CD4-positive, alpha-beta T cell treated with Interleukin-10 for 1 hour (primary cell): Measurements from ENCODE around the gene NR2F1.

Experiments used
- DNase-seq: peaks from one replicate; pipeline ENCODE4 v3.0.0-alpha.2; 2020

NR2F1 gene

DNA sequence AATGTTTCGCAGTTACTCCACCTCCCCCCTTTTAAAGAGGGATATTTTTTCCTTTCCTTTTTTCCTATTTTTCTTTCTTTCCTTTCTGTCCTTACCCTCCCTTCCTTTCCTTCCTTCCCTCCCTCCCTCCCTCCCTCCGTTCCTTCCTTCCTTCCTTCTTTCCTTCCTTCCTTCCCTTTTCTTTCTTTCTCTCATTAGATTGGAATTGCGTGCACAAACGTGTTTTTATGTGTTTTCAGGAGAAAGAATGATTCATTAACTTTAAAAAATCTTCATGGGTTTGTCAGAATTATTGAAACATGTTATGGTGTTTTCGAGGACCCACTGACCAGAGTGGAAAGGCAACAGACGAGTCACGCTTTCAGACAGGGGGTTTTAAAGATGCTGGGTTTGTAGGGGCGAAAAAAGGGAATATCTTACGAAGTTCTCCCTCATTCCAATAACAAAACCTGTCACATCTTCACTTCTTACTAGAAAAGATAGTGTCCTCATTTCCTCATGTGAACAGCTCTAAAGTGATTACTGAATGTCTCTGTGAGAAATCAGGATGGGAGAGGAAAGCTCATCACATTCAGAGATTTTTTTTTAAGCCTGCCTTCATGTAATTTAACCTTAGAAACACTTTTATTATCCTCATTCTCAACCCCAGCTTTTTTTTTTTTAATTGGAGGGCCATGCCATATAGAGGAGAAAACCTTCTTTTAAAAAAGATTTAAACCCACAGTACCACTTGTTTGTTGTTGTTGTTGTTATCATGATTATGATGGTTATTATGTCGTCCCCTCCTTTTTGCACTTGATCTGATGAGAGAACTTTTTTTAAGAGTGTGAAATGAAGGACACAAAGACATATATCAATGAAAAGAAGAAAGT lies 21.9 kb downstream of the NR2F1 start:
- DNase-seq = no peak

DNA sequence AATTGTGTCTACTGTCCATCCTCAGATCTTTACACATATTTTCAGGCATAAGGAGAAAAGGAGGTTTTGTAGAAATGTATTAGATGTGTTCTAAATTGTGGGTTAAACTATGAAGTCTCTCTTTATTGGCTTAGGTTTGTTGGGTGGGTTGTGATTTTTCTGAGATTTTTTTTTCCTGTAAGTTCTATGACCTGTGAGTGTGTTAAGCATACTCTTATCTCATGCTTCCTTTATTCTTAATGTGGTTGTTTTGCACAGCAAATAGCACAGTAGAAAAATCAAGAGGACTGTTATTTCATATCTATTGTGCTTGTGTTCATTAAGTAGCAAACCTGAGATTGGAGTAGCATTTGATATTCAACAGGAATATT lies 23.3 kb downstream of the NR2F1 start:
- no peak for DNase-seq

GRCh38 chr5:93607367-93608258 lies 24.6 kb downstream of the NR2F1 start:
- peak; percentile 59 for DNase-seq

DNA sequence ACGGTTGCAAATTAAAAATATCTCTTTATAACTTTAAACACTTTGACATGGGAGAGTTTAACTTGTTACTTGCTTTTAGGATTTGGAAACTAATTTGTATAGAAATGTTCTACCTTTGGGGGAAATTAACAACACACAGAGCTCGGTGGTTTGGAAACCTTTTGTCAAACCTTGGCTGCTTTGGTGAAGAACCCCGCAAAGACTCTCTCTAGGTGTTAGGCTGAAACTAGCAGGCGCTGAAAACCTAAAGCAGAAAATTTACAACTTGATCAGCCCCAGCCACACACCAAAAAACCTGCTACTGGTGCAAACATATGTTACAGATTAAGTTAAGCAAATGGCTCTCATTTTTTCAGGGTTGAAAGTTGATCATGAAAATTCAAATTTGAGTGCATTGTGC lies 25.8 kb downstream of the NR2F1 start:
- no peak for DNase-seq

GRCh38 chr5:93609762-93610161 lies 26.7 kb downstream of the NR2F1 start:
- DNase-seq = no peak

DNA sequence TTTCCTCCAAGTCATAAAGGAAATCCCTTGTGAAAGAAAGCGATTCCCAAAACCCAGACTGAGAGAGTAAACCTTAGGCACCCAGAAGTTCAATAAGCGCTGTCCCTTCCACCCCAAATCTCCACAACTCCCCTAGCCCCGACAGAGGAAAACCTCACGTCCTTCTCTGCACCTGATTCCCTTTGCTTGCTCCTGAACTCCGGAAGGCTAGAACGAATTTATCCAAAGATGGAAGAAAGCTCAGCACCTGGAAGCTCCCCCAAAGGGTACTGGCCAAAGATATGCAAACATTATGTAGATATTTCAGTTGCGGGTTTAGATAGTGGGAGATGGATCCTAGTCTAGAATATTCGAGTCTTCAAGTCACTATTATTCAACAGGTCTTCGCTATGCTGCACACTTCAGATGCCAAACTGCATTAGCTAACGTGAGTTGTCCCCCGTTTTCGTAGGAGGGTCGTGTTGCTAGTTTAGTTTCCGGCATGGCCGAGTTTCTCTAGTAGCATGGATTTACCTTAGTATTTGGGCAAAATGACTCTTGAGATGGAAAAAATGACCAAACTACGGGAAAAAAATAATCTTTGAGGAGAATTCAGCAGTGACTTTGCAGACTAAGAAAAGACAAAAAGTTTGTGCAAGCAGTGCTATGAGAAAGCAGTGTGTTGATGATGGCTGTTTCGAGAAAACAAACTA lies 27.7 kb downstream of the NR2F1 start:
- no peak for DNase-seq

DNA sequence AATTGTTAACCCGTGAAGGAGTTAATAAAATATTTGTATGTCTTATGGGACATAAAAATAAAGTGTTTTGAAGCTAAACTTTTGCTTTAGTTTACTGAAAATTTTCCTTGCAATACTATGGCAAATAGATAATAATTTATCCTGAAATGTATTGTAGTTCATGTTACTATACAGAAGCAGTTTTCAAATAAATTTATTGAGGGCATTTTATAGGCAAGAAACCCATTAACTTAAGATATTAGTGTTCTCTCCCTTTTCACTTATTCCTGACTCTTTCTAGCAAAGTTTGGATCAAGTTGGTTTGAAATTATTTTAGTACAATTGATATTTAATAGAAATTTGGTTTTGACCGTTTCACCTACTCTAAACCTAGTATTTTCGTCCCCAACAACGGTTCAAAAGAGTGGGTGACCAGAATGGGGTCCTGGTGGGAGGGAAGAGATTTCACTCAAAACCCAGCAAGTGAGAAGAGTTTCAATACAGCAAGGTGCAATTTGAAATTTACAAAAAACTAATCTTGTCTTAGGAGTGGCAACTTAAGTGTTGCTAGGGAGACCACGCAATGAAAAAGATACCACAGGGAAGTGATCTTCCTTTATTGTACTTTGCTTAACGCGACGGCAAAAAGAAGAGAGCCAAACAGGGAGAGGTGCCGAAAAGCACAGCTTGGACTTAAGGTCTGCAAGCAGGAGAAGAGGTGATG lies 28.4 kb downstream of the NR2F1 start:
- no peak for DNase-seq

DNA sequence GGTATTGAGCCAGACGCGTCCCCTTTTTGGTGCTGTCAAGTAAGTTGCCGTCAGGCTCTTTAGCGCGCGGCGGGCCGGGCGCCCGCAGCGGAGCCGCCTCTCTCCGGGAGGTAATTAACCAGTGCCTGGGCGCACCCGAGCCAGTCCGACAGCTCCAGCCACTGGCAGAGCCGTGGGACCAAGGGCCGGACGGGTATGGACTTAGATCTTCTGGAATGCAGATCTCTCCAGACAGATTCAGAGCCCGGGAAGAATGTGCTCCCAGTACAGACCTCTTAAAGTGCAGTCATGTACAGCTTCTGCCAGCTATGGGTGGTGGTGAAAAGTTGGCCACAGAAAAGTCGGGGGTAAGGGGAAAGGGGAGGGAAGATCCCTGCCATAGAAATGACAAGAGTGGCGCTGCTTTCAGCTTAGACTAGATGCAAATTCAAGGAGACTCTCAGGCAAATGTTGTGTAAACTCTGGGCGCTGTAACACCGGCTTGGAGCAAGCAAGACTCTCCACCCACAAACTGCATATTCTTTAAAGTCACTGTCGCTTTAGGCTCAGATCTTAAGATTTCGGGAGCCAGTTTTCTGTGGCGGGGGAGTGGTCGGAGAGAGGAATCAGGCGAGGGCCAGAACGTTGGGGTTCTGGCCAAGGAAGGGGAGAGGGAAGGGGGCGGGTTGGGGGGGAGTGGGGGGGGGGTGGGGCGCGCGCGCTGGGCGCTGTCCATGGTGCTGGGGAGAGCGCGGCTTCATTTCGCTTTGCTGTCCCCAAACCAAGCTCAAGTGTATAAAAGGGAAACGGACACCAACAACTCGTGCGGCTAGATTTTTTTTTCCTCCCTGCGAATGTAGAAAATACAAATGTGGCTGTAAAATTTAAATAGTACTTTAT lies 29.2 kb downstream of the NR2F1 start:
- no peak for DNase-seq

DNA sequence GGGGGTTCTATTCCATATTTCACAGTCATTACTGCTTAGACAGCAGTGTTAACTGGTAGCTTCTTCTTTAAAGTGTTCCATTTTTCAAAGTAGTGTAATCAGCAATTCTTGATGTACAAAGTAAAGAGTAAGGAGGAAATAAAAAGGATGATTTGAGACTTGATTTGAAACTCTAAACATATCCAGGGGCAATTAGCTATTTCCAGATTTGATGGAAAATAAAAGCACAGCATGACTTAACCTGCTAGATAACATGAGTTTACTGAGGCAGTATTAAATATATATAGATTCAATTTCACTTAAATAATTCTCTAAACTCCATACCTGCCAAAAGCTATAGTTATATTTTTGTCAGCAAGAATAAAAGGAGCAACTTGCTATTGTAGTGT lies 29.8 kb downstream of the NR2F1 start:
- DNase-seq = no peak

GRCh38 chr5:93616538-93617174 lies 33.6 kb downstream of the NR2F1 start:
- no peak for DNase-seq

DNA sequence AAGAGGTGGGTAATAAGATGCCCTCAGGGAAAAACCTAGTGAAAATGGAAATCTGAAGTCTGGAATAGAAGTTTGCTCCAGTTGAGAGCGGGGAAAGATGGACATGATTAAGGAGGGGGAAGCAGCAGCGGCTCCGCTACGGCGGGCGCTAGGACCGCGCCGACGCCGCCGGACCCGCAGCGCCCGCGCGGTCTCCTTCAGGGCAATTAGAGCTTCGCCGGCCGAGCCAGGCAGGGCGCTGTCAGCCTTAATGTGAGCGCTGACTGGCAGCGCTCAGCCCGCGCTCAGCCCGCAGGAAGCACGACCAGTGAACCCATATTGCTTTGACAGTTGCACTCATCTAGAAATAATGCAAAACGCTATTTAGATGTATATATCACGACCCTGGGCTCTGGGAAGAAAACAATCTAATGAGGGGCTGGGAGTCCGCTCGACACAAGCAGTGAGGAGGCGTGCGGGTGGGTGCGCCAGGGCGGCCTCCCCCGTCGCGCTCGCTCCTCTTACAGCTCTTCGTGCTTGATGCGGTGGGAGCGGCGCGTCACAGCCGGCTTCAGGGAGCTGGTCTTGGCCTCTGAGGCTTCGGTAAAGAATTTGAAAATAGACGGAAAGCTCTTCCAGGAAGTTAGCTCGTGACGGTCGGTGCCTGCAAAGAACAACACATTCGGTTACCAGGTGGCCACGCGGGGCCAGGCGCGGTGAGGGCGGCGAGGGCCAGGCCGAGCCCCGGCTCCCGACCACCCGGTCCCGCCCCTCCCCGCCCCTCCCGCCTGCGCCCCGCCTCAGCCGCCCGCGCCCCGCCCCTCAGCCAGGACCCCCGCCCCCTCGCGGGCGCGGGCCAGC lies 37.7 kb downstream of the NR2F1 start:
- peak; percentile 58 for DNase-seq

DNA sequence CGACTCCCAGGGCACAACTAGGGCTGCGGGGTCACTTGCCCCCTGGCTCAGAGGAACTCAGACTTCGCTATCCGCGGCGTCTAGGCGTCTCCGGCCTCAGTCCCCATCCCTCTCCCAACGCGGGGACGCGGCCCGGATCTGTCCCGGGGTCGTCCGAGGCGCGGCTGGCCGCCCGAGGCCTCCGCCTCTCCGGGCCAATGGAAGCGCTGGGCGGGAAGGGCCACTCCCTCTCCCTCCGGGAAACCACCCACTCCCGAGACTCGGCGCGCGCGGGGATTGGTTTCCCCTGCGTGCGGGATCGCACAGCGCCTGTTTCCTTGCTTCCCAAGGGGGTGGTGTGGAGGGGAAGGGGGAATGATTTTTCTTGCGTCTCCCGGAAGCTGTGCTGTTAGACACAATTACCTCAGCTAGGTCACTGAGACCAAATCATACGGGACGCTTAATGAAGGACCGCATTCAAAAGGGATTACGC lies 38.3 kb downstream of the NR2F1 start:
- DNase-seq = peak; percentile 28

DNA sequence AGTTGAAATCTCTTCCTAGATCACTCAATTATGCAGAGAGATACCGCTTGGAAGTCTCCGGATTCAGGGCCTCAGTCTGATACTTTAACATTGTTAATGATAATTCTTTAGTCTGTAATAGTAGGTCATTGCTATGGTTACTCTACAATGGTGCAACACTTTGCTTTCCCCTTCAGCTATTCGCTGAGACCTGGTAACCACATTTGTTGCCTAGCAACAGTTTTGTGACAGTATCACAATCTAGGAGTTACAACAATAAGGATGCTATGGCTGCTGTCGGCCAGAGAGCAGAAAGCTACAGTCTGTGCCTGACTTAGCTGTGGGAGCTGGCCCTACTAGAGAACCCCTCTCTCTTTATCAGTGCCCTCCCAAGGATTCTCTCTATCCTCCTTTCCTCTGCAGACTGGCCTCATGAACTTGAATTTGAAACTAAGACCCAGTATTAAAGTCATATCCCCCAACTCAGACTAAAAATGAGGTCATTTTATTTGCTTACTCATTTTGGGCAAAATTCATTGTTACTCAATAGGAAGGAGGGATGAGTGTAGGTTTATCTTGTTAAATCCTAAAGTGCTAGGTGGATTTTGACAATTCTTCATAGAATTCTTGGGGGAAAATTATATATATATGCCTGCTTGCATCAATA lies 39.3 kb downstream of the NR2F1 start:
- DNase-seq = peak; percentile 80

- no peak for DNase-seq
These were observed 40.1 kb downstream of the NR2F1 start for GRCh38 chr5:93623153-93623552.

DNA sequence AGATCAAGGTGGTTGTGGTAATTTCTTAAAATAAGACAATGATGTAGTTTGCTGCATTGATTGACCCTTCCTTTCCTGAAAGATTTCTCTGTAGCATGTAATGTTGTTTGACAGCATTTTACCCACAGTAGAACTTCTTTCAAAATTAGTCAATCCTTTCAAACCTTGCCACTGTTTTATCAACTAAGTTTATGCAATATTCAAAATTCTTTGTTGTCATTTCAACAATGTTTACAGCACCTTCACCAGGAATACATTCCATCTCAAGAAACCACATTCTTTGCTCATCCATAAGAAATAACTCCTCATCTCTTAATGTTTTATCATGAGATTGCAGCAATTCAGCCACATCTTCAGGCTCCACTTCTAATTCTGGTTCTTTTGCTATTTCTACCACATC lies 43.8 kb downstream of the NR2F1 start:
- no peak for DNase-seq

- no peak for DNase-seq
These were observed 49.3 kb downstream of the NR2F1 start for GRCh38 chr5:93632327-93632726.

GRCh38 chr5:93635991-93636390 lies 53.0 kb downstream of the NR2F1 start:
- DNase-seq = no peak

DNA sequence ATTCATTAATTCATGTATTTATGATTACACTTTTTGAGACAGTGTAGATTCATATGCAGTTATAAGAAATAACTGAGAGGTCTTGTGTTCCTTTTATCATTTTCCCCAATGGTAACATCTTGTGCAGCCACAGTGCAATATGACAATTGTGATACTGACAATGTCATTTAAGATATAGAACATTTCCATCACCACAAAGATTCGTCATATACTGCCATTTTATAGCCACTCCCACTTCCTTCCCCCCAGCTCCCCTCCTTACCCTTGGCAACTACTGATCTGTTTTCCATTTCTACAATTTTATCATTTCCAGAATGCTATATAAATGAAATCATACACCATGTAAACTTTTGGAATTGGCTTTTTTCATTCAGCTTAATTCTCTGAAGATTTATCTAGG lies 53.8 kb downstream of the NR2F1 start:
- DNase-seq = no peak

DNA sequence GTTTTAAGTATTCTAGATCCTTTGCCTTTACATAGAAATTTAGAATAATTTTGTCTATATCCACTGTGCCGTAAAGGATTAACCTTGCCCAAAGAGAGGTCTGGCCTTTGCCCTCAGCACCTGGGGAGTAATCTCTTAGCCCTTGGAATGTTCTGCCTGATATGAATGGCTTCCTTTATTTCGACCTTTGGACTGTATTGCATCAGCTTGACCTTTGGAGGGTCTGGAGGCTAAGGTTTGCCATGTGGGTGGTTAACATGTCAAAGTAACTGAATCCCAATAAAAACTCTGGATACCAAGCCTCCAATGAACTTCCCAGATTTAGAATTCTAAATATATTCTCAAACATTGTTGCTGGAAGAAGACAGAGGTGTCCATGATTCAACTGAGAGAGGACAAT lies 54.7 kb downstream of the NR2F1 start:
- DNase-seq = no peak

DNA sequence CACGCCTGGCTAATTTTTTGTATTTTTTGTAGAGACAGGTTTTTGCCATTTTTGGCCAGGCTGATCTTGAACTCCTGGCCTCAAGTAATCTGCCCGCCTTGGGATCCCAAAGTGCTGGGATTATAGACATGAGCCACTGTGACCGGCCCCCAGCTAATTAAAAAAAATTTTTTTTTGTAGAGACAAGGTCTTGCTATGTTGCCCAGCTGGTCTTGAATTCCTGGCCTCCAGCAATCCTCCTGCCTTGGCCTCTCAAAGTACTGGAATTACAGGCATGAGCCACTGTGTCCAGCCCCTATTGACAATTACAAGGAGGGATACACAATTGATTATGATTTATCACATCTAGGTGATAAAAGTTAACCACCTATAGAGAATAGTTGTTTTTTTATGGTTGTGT lies 59.5 kb downstream of the NR2F1 start:
- DNase-seq = no peak
